Astrocyte of the cerebellum (primary cell): Measurements from ENCODE around the gene CYTIP.

Experiments
- DNase-seq: peaks from one replicate; pipeline ENCODE4 v3.0.0-alpha.2; 2011; ENCODE audit warnings: low read depth
- H3K4me3 ChIP-seq: 2 replicates; pipeline ENCODE4 v1.5.1; 2011; ENCODE audit warnings: mild to moderate bottlenecking, low read depth, low read length, moderate library complexity
- in situ Hi-C: cut with HindIII; loops from 2 replicates; pipeline ENCODE4 v1.10.0; 2017; ENCODE audit warnings: low sequenced_read_pairs
- TF ChIP-seq, protein P1 (sequence below): IDR thresholded peaks from 2 replicates; pipeline ENCODE4 v1.5.1; 2012; ENCODE audit warnings: low read length, low read depth, moderate library complexity, mild to moderate bottlenecking; ENCODE audit errors: missing control alignments

Gene CYTIP

DNA sequence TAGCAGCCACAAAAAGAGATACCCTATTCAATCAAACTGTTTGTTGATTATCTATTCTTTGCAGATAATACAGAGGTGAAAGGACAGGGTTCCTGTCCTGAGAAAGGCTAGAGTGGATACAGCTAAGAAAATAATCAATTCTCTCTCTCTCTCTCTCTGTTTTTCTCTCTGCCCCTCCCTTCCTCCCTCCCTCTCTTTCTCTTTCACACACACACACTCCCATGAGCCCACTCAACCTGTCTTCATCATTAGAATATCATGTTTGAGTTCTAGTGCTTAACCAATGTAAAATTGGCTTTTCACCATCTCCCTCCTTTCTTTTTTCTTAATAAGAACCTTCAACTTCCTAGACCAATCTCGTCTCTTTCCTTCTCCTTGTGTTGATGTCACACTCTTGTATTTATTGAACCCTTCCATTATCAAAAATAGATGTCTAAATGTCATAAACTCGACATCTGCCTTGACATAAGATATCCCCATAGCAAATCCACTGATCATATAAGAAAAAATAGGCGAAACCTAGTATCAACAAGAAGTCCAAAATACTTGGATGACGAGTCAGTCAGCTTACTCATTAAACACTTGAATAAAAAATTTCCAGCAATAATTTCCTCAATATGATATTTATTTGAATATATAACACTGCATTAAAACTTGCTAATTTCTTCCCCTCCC is 42.8 kb upstream of the CYTIP start:
- no peak overlapping the region for H3K4me3 ChIP-seq
- in situ Hi-C loops = no loop called here
- no peak for DNase-seq
- TF ChIP-seq, protein P1, sequence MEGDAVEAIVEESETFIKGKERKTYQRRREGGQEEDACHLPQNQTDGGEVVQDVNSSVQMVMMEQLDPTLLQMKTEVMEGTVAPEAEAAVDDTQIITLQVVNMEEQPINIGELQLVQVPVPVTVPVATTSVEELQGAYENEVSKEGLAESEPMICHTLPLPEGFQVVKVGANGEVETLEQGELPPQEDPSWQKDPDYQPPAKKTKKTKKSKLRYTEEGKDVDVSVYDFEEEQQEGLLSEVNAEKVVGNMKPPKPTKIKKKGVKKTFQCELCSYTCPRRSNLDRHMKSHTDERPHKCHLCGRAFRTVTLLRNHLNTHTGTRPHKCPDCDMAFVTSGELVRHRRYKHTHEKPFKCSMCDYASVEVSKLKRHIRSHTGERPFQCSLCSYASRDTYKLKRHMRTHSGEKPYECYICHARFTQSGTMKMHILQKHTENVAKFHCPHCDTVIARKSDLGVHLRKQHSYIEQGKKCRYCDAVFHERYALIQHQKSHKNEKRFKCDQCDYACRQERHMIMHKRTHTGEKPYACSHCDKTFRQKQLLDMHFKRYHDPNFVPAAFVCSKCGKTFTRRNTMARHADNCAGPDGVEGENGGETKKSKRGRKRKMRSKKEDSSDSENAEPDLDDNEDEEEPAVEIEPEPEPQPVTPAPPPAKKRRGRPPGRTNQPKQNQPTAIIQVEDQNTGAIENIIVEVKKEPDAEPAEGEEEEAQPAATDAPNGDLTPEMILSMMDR = no peak

DNA sequence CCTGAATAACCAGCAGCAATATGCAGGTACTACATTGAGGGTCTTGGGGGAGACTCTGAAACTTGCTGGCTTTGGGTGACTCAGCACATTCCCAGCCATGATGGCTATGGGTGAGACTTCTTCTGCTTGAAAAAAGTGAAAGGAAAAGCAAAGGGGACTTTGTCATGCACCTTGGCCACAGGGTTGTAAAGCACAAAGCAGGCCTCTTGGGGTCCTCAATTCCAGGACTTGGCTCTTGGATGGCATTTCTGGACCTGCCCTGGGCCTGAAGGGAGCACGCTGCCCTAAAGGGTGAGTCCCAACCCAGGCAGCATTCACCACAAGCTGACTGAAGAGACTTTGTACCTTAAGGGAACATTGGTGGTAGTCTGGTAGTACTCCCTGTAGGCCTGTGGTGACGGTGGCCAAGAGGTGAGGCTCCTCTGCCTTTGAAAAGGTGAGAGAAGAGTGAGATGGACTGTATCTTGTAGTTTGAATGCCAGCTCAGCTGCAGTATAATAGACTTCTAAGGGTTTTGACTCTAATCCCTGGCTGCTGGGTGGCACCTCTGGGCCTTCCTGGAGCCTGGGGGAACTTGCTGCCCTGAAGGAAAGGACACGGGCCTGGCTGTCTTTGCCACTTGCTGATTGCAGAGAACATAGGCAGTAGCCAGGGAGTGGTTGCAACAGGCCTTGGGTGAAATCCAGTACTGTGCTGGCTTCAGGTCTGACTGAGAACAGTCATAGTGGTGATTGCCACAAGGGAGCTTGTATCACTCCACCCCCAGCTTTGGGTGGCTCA is 36.5 kb upstream of the CYTIP start:
- no peak overlapping the region for H3K4me3 ChIP-seq
- TF ChIP-seq, protein P1 = no peak
- no peak for DNase-seq
- in situ Hi-C loops = no loop called here

DNA sequence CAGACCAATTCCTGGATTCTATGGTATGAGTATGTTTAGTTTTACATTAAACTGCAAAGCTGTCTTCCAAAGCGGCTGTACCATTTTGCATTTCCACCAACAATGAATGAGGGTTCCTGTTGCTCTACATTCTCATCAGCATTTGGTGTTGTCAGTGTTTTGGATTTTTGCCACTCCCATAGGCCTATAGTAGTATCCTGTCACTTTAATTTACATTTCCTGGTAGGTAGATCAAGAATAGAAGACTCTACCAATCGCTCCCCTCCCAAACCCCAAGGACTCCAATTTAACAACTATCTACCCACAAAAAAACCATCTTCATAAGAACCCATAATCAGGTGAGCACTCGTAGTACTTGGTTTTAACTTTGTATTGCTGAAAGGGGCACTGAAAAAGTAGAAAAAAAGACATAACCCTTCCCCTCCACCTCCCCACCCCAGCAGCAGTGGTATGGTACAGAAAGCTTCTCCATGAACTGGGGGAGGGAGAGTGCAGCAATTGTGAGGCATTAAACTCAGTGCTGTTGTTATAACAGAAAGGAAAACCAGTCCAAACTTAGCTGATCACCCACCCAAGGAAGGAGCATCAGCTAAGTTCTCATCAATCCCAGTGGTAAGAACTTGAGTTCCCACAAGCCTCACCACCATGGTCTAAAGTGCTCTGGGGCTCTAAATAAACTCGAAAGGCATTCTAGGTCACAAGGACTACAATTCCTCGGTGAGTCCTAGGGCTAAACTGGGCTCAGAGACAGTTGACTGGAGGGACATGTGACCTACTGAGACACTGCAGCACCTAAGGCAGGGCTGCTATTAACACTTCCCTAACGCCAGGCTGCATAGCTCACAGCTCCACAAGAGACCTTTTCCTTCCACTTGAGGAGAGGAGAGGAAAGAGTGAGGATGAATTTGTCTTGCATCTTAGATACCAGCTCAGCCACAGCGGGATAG is 35.5 kb upstream of the CYTIP start:
- in situ Hi-C loops = no loop called here
- DNase-seq = no peak
- TF ChIP-seq, protein P1 = no peak
- no peak overlapping the region for H3K4me3 ChIP-seq

DNA sequence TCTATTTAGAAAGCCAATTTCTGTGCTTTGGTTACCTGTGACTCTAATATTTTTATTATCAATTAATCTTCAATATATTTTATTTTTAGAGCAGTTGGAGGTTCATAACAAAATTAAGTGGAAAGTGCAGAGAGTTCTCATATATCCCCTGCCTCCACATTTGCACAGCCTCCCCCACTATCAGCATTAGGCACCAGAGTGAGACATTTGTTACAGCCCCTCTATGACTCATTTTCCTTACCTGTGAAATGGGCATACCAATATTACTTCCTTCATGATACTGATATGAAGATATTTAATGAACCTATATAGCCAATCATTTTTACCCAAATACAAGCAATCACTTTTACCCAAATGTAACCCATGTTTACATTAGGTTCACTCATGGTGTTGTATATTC is 34.0 kb upstream of the CYTIP start:
- TF ChIP-seq, protein P1 = no peak
- H3K4me3 ChIP-seq = no peak overlapping the region
- in situ Hi-C loops = no loop called here
- no peak for DNase-seq

DNA sequence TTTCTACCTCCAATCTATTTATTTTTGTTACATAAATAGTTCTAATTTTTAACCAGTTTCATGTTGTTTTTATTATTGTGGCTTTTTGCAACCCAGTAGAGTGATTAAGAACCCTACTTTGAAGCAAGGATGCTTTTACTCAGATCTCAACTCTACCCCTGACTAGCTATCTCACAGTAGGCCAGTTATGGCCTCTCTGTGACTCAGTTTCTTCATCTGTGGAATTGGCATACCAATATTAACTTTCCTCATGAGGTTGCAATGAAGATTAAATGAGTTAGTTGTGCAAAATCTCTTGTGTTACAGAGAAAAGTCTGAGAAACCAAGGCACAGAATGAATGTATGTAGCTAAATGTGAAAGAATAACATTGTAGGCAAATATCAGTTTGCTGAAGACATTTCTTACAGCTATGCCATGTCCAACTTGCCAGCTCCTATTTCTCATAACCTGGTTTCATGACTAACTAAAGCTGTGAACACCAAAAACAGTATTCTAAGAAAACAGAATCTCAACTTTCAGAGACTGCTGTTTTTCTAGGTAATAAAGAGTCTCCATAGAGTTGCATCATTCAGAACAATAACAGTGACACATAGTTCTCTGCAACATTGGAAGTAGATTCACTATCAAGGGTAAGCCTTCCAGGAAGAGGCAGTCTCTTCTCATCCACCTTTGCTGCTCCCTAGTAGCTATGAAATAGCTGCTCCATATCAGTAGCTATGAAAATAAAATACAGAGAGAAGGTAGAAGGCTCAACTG is 33.2 kb upstream of the CYTIP start:
- DNase-seq = no peak
- in situ Hi-C loops = no loop called here
- no peak overlapping the region for H3K4me3 ChIP-seq
- TF ChIP-seq, protein P1 = no peak
